SU-DHL-6 (cell line): ENCODE measurements around the gene CDKL1.

ENCODE experiments used
- EZH2phosphoT487 ChIP-seq: fragments of 200-600 bp; sonication (generic), shearing (Covaris generic); conservative IDR thresholded peaks from 2 replicates; pipeline ENCODE4 v1.6.1; 2018; ENCODE audit warnings: mild to moderate bottlenecking, antibody characterized with exemption, low read length, moderate library complexity, mixed read lengths
- TF ChIP-seq, protein P1 (sequence below): fragments of 200-600 bp; sonication (generic); IDR thresholded peaks from one replicate; pipeline ENCODE4 v1.5.1; 2017; ENCODE audit warnings: antibody characterized with exemption, mild to moderate bottlenecking, low read length, moderate library complexity; ENCODE audit not compliant: insufficient read depth, poor library complexity, severe bottlenecking

DNA sequence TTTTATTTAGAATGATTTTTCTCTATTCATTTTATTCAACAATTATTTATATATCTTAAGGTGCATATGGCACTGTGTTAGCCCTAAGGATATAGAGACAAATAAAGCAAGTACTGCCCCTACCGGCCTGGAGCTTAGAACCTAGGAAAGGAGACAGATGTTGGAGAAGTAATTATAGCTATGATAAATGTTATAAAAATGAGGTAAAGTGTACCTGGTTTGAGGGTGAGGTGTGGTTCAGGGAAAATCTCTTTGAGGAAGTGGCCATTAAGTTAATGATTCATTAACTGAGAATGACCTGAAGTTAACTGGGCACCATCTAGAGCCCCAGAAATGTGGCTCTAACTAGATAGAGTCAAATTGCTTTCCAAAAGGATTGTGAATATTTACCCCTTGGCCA lies 31.9 kb downstream of the CDKL1 start:
- TF ChIP-seq, protein P1, sequence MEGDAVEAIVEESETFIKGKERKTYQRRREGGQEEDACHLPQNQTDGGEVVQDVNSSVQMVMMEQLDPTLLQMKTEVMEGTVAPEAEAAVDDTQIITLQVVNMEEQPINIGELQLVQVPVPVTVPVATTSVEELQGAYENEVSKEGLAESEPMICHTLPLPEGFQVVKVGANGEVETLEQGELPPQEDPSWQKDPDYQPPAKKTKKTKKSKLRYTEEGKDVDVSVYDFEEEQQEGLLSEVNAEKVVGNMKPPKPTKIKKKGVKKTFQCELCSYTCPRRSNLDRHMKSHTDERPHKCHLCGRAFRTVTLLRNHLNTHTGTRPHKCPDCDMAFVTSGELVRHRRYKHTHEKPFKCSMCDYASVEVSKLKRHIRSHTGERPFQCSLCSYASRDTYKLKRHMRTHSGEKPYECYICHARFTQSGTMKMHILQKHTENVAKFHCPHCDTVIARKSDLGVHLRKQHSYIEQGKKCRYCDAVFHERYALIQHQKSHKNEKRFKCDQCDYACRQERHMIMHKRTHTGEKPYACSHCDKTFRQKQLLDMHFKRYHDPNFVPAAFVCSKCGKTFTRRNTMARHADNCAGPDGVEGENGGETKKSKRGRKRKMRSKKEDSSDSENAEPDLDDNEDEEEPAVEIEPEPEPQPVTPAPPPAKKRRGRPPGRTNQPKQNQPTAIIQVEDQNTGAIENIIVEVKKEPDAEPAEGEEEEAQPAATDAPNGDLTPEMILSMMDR, result no peak
- no peak for TF ChIP-seq EZH2phosphoT487
